ENCODE measurements around the gene PTPRG.

- TF ChIP-seq EZH2phosphoT487 (IDR thresholded peaks at IDR 0.05; ENCODE audit: unreplicated experiment) (no peak), EZH2 (IDR thresholded peaks at IDR 0.05; ENCODE audit: low read depth, unreplicated experiment) (no peak), CTCF (conservative IDR thresholded peaks at IDR 0.05; ENCODE audit: low read depth in 2 of 2) (no peak), POLR2AphosphoS5 (IDR thresholded peaks at IDR 0.05; ENCODE audit: low read depth) (no peak)
Observed at GRCh38 chr3:61563313-61564271, 2.2 kb downstream of the PTPRG start.

Measured in GM23338 (cell line).